ENCODE data around the gene RBM24. TPM values are rescaled to one million over a fixed set of nuclear protein-coding genes. Genes with fewer than 3 reads are reported as not detected.

The RBM24 gene
- total and polyA plus RNA-seq, 2 of the 4 experiments (the other 2 are of a cell fraction): 4.1 to 6.6 TPM

- Histone ChIP-seq H3K27ac (ENCODE audit: insufficient read depth, low read length) (no peak overlapping the region), H4K91ac (ENCODE audit: insufficient read depth, low read depth, low read length) (no peak overlapping the region), H3K23ac (ENCODE audit: low read depth, low read length) (no peak overlapping the region), H3K18ac (ENCODE audit: low read depth, low read length) (no peak overlapping the region), H3K27me3 (ENCODE audit: control insufficient read depth, insufficient read depth, low read length) (no peaks in the 10 kb centered on the region), H2BK20ac (ENCODE audit: low read depth, low read length) (no peak overlapping the region), H2BK5ac (ENCODE audit: low read depth, low read length, poor library complexity, severe bottlenecking) (no peak overlapping the region), H3K56ac (ENCODE audit: extremely low read depth, insufficient read depth, low read length) (no peak overlapping the region), H2AK9ac (replicated peaks; ENCODE audit: low read depth, low read length, poor library complexity) (no peak overlapping the region), H3K4me2 (ENCODE audit: low read depth, low read length) (no peak overlapping the region), H4K20me1 (ENCODE audit: insufficient read depth, low read length) (no peaks in the 10 kb centered on the region), H2AK5ac (ENCODE audit: low read depth, low read length) (no peak overlapping the region), H3K4ac (ENCODE audit: low read depth, low read length) (no peak overlapping the region), H3K9me1 (ENCODE audit: insufficient read depth, low read length) (no peaks in the 10 kb centered on the region), H4K5ac (ENCODE audit: low read depth, low read length) (no peak overlapping the region), H3K36me3 (ENCODE audit: control insufficient read depth, insufficient read depth, low read length) (peaks cover 9% of the 10 kb centered on the region), H3K79me1 (ENCODE audit: low read depth in 1 of 2, low read length in 2 of 2) (peaks cover 0 to 22% of the 10 kb centered on the region in 2 experiments; a peak in 2 of 4 replicates), H3K9ac (ENCODE audit: low read depth, low read length) (no peak overlapping the region), H3K9me3 (ENCODE audit: control insufficient read depth, insufficient read depth, low read length) (no peaks in the 10 kb centered on the region), H4K8ac (ENCODE audit: low read depth in 2 of 2, low read length in 2 of 2) (no peak overlapping the region), H2AFZ (replicated peaks; ENCODE audit: low read length, poor library complexity) (no peak overlapping the region), H3K4me3 (ENCODE audit: insufficient read depth, low read depth, low read length) (no peak overlapping the region), H3K4me1 (ENCODE audit: control insufficient read depth, insufficient read depth, low read length) (no peaks in the 10 kb centered on the region), H2BK15ac (ENCODE audit: low read depth, low read length) (no peak overlapping the region), H3K14ac (replicated peaks; ENCODE audit: low read depth, low read length) (no peak overlapping the region), H2BK120ac (ENCODE audit: low read depth, low read length) (no peak overlapping the region)
- ATAC-seq (ENCODE audit: low read depth) (no peak), DNase-seq (peak; percentile 60)
- 70% methylated on average over 11 of the region's 13 CpGs; no CpG with 5 or more reads in 1 of the 2 experiments for WGBS, 2 experiments (ENCODE audit: extremely low coverage in 2 of 2, insufficient read length in 1 of 2)
- intact Hi-C loops (cut with micrococcal nuclease) (no loop called here), in situ Hi-C loops (cut with MboI; ENCODE audit: low sequenced_read_pairs) (loop anchor here (10.0 kb wide), 1 partner anchor 295 kb away; no protein-coding TSS in a partner anchor), dilution Hi-C loops (cut with HindIII; ENCODE audit: low sequenced_read_pairs, unreplicated experiment) (no loop called here)
- TF ChIP-seq USF2 (IDR thresholded peaks at IDR 0.05; ENCODE audit: low read depth, low read length) (0 out of 2 replicates have a peak, but pooled peaks have one; percentile 5), POLR2A (IDR thresholded peaks at IDR 0.05; ENCODE audit: low read depth, low read length) (no peak)
- no TSS peak for BruUV-seq (replicated peaks)
- CTCF ChIA-PET: no interaction called here
- POLR2A ChIA-PET (ENCODE audit: unreplicated experiment): no interaction called here
Measured at GRCh38 chr6:17289630-17290061, 8.5 kb downstream of the RBM24 start.
